Liver (tissue), 9 donors: ENCODE results near the gene OSBPL9. TPM values are rescaled to one million over a fixed set of nuclear protein-coding genes. Genes with fewer than 3 reads are reported as not detected.

Experiments
- DNase-seq: peaks from one replicate; pipeline ENCODE4 v3.0.0-alpha.2; 2017; ENCODE audit warnings: low spot score
- H3K27ac ChIP-seq, 2 donors: one replicate each; pipeline ENCODE4 v1.7.0; 2013; ENCODE audit warnings: inconsistent platforms in 2 of 2, low read length in 2 of 2, control low read depth in 1 of 2, low read depth in 1 of 2, mild to moderate bottlenecking in 1 of 2
- H3K27me3 ChIP-seq, 4 donors: one replicate each; pipeline versions ENCODE4 v1.6.1 to v1.7.0; 2013; ENCODE audit warnings: low read length in 3 of 4, inconsistent platforms in 1 of 4, mild to moderate bottlenecking in 1 of 4, moderate library complexity in 1 of 4; ENCODE audit not compliant: control insufficient read depth in 4 of 4, insufficient read depth in 4 of 4
- H3K36me3 ChIP-seq, 4 donors: one replicate each; pipeline versions ENCODE4 v1.6.1 to v1.7.0; 2013; ENCODE audit warnings: low read length in 3 of 4, mild to moderate bottlenecking in 3 of 4, low read depth in 1 of 4, moderate library complexity in 1 of 4; ENCODE audit not compliant: control insufficient read depth in 4 of 4, insufficient read depth in 3 of 4
- H3K4me1 ChIP-seq, 4 donors: one replicate each; pipeline versions ENCODE4 v1.6.1 to v1.7.0; 2013; ENCODE audit warnings: low read length in 3 of 4, mild to moderate bottlenecking in 3 of 4, moderate library complexity in 1 of 4; ENCODE audit not compliant: control insufficient read depth in 4 of 4, insufficient read depth in 4 of 4
- H3K4me3 ChIP-seq, 3 donors: one replicate each; pipeline versions ENCODE4 v1.6.1 to v1.7.0; 2013; ENCODE audit warnings: low read length in 3 of 3, control low read depth in 1 of 3, low read depth in 1 of 3, mild to moderate bottlenecking in 1 of 3
- H3K9ac ChIP-seq, 2 donors: one replicate each; pipeline ENCODE4 v1.7.0; 2013; ENCODE audit warnings: low read length in 2 of 2, mild to moderate bottlenecking in 2 of 2, moderate library complexity in 2 of 2, control low read depth in 1 of 2, low read depth in 1 of 2
- H3K9me3 ChIP-seq, 4 donors: one replicate each; pipeline versions ENCODE4 v1.6.1 to v1.7.0; 2013; ENCODE audit warnings: low read length in 3 of 4; ENCODE audit not compliant: control insufficient read depth in 4 of 4
- ATF3 ChIP-seq: IDR thresholded peaks from 2 replicates; pipeline ENCODE4 v1.6.1; 2016; ENCODE audit warnings: antibody characterized with exemption
- EGR1 ChIP-seq, 2 donors: IDR thresholded peaks; 2 replicates each; pipeline ENCODE4 v1.6.1; 2016 to 2018; ENCODE audit warnings: antibody characterized with exemption in 2 of 2, low read depth in 2 of 2
- FOXA1 ChIP-seq: IDR thresholded peaks from 2 replicates; pipeline ENCODE4 v1.6.1; 2016; ENCODE audit warnings: antibody characterized with exemption
- FOXA2 ChIP-seq: IDR thresholded peaks from 2 replicates; pipeline ENCODE4 v1.6.1; 2016; ENCODE audit warnings: antibody characterized with exemption
- GABPA ChIP-seq, 2 donors: IDR thresholded peaks in 1 of 2; conservative IDR thresholded peaks in 1 of 2; 2 replicates each; pipeline ENCODE4 v1.6.1; 2016; ENCODE audit warnings: antibody characterized with exemption in 2 of 2, mild to moderate bottlenecking in 1 of 2, moderate library complexity in 1 of 2
- HNF4G ChIP-seq: IDR thresholded peaks from 2 replicates; pipeline ENCODE4 v1.6.1; 2016; ENCODE audit warnings: antibody characterized with exemption
- JUND ChIP-seq, 2 donors: IDR thresholded peaks; 2 replicates each; pipeline ENCODE4 v1.6.1; 2016; ENCODE audit warnings: antibody characterized with exemption in 2 of 2
- NR2F2 ChIP-seq: IDR thresholded peaks from 2 replicates; pipeline ENCODE4 v1.6.1; 2016; ENCODE audit warnings: antibody characterized with exemption
- RAD21 ChIP-seq, 2 donors: IDR thresholded peaks; 2 replicates each; pipeline ENCODE4 v1.6.1; 2016; ENCODE audit warnings: antibody characterized with exemption in 2 of 2, mild to moderate bottlenecking in 2 of 2
- REST ChIP-seq: IDR thresholded peaks from 2 replicates; pipeline ENCODE4 v1.6.1; 2016; ENCODE audit warnings: antibody characterized with exemption, mild to moderate bottlenecking
- RXRA ChIP-seq, 2 donors: IDR thresholded peaks; 2 replicates each; pipeline ENCODE4 v1.6.1; 2017 to 2018; ENCODE audit warnings: antibody characterized with exemption in 2 of 2, mild to moderate bottlenecking in 1 of 2
- SP1 ChIP-seq: IDR thresholded peaks from 2 replicates; pipeline ENCODE4 v1.6.1; 2018; ENCODE audit warnings: antibody characterized with exemption, mild to moderate bottlenecking
- TAF1 ChIP-seq: conservative IDR thresholded peaks from 2 replicates; pipeline ENCODE4 v1.6.1; 2016; ENCODE audit warnings: antibody characterized with exemption, mild to moderate bottlenecking
- YY1 ChIP-seq: IDR thresholded peaks from 2 replicates; pipeline ENCODE4 v1.6.1; 2016; ENCODE audit warnings: antibody characterized with exemption, mild to moderate bottlenecking
- ZBTB33 ChIP-seq: IDR thresholded peaks from 2 replicates; pipeline ENCODE4 v1.6.1; 2016; ENCODE audit warnings: antibody characterized with exemption
- WGBS: extraction: QIAGEN DNeasy Blood & Tissue Kit; methylation state at CpG from one replicate; pipeline ENCODE4 v1.1.7; 2013; 5-methylcytosine and 5-hydroxymethylcytosine counted together
- polyA plus RNA-seq, 2 donors: library from polyadenylated mRNA; stranded (reverse) in 1 of 2; unstranded in 1 of 2; fragments of 200-250 nt in 1 of 2; fragments of >200 nt in 1 of 2; fragmentation: Nextera tagmentation in 1 of 2; extraction: Ambion mirVana in 1 of 2; gene quantifications; one replicate each; pipeline versions ENCODE4 v1.2.1 to v1.2.3, GENCODE V29; 2013 to 2015
- total RNA-seq, 2 donors: library from RNA; depleted of rRNA; stranded (reverse); fragments of >200 nt; gene quantifications; one replicate each; pipeline ENCODE4 v1.2.3, GENCODE V29; 2014
- TF ChIP-seq, protein P1 (sequence below): fragments of 150-350 bp; IDR thresholded peaks from 2 replicates; pipeline ENCODE4 v1.5.1; 2017; ENCODE audit warnings: improper control_type of control experiment, low read depth, low read length; ENCODE audit not compliant: missing input control
- TF ChIP-seq, protein P2 (sequence below): IDR thresholded peaks from 2 replicates; pipeline ENCODE4 v1.6.1; 2016; ENCODE audit warnings: antibody characterized with exemption
- donor health status: healthy.
- donor health status: healthy.
- donor health status: healthy.
- donor health status: healthy.
- donor health status: healthy.

OSBPL9 gene
- total and polyA plus RNA-seq, 4 donors = 52.1 to 129 (median 60.4) TPM

DNA sequence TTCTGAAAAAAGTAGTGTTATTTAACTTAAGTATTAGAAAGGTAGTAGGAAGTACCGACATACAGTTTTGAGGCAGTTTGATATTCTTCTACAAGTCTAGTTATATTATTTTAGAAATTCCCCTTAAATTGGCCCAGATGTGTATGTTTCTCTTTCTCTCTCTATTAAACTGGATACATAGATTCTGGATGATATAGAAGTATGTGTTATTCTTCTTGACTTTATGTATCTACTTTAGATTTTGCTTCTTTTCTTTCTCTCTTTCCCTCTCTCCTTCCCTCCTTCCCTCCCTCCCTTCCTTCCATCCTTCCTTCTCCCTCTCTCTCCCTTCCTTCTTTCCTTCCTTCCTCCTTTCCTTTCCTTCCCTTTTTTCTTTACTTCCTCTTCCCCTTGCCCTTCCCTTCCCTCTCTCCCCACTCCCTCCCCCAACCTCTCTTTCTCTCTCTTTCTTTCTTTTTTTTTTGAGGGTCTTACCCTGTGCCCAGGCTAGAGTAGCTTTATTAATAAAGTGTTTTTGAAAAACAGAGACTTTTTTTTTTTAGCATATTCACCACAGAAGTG is 124.3 kb downstream of the OSBPL9 start:
- H3K27me3 ChIP-seq = no peaks in the 10 kb centered on the region
- DNase-seq = no peak
- 96% methylated on average over 1 of the region's 1 CpG for WGBS
- H3K9me3 ChIP-seq = no peaks in the 10 kb centered on the region
- H3K36me3 ChIP-seq = peaks cover 0 to 2% (median 0%) of the 10 kb centered on the region in 4 donors
- no peak overlapping the region for H3K27ac ChIP-seq
- no peak overlapping the region for H3K4me3 ChIP-seq
- H3K4me1 ChIP-seq = peaks cover 3 to 18% (median 8%) of the 10 kb centered on the region in 4 donors
- TF ChIP-seq SP1 (no peak), TAF1 (no peak), GABPA (IDR thresholded peaks at IDR 0.05 in 1 of 2, conservative IDR thresholded peaks at IDR 0.05 in 1 of 2) (no peak), YY1 (no peak), ATF3 (no peak), JUND (IDR thresholded peaks at IDR 0.05) (no peak), ZBTB33 (no peak), REST (no peak)
- H3K9ac ChIP-seq = no peak overlapping the region

DNA sequence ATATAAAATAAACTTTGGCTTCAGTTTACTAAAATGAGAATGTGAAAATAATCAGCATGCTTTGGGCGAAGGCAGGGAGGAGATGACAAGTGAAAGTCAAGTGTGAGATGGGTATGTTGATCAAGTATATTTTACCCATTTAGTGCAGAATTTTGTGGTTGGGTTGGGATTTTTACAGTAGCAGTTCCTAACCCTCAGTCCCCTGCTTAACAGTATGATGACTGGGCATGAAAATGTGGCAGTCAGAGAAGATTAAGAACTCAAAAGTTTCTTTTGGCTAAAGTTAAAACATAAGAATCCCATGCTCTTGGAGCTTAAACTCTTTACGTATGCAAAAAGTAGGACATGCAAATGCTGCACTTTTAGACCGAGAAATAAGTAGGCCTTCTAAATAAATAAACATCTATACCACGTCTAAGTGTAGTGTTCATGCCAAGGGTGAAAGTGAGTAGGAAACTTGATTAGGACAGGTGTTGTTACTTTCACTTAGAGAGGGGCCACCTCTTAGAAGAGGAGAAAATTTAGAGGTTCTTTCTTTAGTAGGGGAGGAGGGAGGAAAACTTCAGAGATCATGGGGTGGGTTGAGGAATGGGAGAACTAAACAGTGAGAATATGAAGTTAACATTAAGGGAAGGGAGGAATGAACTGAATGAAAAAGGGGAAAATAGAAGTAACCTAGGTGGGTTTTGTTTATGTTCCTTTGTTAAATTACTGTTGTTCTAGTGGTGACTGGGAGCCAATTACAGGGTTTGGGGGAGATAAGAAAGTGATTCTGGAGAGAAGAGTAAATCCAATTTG is 127.8 kb downstream of the OSBPL9 start:
- H3K27me3 ChIP-seq = no peaks in the 10 kb centered on the region
- no peak for DNase-seq
- H3K9ac ChIP-seq = no peak overlapping the region
- H3K9me3 ChIP-seq = no peaks in the 10 kb centered on the region
- peaks cover 0 to 9% (median 4%) of the 10 kb centered on the region in 4 donors for H3K36me3 ChIP-seq
- no peak overlapping the region for H3K4me3 ChIP-seq
- WGBS = 84% methylated on average over 4 of the region's 4 CpGs
- no peak overlapping the region for H3K27ac ChIP-seq
- H3K4me1 ChIP-seq = peaks cover 0 to 3% (median 0%) of the 10 kb centered on the region in 4 donors
- TF ChIP-seq EGR1 (IDR thresholded peaks at IDR 0.05; ENCODE audit: low read depth in 2 of 2) (no peak), NR2F2 (no peak), HNF4G (no peak), TAF1 (no peak), REST (no peak), YY1 (no peak), RAD21 (IDR thresholded peaks at IDR 0.05) (no peak), RXRA (IDR thresholded peaks at IDR 0.05) (no peak), FOXA1 (no peak), FOXA2 (no peak), ZBTB33 (no peak), JUND (IDR thresholded peaks at IDR 0.05) (no peak)
- TF ChIP-seq, protein P1, sequence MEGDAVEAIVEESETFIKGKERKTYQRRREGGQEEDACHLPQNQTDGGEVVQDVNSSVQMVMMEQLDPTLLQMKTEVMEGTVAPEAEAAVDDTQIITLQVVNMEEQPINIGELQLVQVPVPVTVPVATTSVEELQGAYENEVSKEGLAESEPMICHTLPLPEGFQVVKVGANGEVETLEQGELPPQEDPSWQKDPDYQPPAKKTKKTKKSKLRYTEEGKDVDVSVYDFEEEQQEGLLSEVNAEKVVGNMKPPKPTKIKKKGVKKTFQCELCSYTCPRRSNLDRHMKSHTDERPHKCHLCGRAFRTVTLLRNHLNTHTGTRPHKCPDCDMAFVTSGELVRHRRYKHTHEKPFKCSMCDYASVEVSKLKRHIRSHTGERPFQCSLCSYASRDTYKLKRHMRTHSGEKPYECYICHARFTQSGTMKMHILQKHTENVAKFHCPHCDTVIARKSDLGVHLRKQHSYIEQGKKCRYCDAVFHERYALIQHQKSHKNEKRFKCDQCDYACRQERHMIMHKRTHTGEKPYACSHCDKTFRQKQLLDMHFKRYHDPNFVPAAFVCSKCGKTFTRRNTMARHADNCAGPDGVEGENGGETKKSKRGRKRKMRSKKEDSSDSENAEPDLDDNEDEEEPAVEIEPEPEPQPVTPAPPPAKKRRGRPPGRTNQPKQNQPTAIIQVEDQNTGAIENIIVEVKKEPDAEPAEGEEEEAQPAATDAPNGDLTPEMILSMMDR = no peak
- TF ChIP-seq, protein P2, sequence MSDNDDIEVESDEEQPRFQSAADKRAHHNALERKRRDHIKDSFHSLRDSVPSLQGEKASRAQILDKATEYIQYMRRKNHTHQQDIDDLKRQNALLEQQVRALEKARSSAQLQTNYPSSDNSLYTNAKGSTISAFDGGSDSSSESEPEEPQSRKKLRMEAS = no peak
